Activated CD8-positive, alpha-beta T cell treated with anti-CD3 and anti-CD28 coated beads for 36 hours (primary cell): Measurements from ENCODE around the gene TSC2. TPM values are rescaled to one million over a fixed set of nuclear protein-coding genes. Genes with fewer than 3 reads are reported as not detected.

Source experiments
- ATAC-seq: fragments of 200-7000 bp; cut with Tn5 transposase; one replicate; pipeline ENCODE4 v1.10.0; 2021; ENCODE audit warnings: mild to moderate bottlenecking, moderate library complexity
- CTCF ChIA-PET: fragments of 350-600 bp; sonication (Branson Sonifier 250); formaldehyde crosslinking; loops from one replicate; lab custom pipeline; 2021; ENCODE audit warnings: antibody characterized with exemption; lab: Charles Lee
- POLR2A ChIA-PET: fragments of 350-600 bp; sonication (Branson Sonifier 250); formaldehyde crosslinking; loops from one replicate; lab custom pipeline; 2021; ENCODE audit warnings: antibody characterized with exemption; lab: Charles Lee
- DNase-seq: peaks from one replicate; pipeline ENCODE4 v3.0.0-alpha.2; 2020
- H3K27ac Mint-ChIP-seq: one replicate; pipeline ENCODE4 v1.8.0; 2021; ENCODE audit warnings: mild to moderate bottlenecking, mixed read lengths
- H3K27me3 Mint-ChIP-seq: one replicate; pipeline ENCODE4 v1.8.0; 2021; ENCODE audit warnings: mixed read lengths
- H3K36me3 Mint-ChIP-seq: one replicate; pipeline ENCODE4 v1.8.0; 2021; ENCODE audit warnings: low read depth, mixed read lengths
- H3K4me1 Mint-ChIP-seq: one replicate; pipeline ENCODE4 v1.8.0; 2021; ENCODE audit warnings: low read depth, mixed read lengths
- H3K4me3 Mint-ChIP-seq: one replicate; pipeline ENCODE4 v1.8.0; 2021; ENCODE audit warnings: mild to moderate bottlenecking, moderate library complexity, mixed read lengths
- H3K9me3 Mint-ChIP-seq: one replicate; pipeline ENCODE4 v1.8.0; 2021; ENCODE audit warnings: mixed read lengths
- CTCF ChIP-seq: fragments of 200-600 bp; IDR thresholded peaks from one replicate; pipeline ENCODE4 v1.8.0; 2022; ENCODE audit warnings: antibody characterized with exemption, mild to moderate bottlenecking
- intact Hi-C: fragments of 100-400 bp; cut with micrococcal nuclease; formaldehyde crosslinking; loops from one replicate; pipeline ENCODE4 v1.10.0; 2022
- total RNA-seq, 2 experiments: library from RNA; stranded (reverse); gene quantifications; one replicate each; pipeline ENCODE4 v1.2.3, GENCODE V29; 2021

The TSC2 gene
- total RNA-seq, 2 experiments from 2014 or later: 54.4 to 57.3 TPM

DNA sequence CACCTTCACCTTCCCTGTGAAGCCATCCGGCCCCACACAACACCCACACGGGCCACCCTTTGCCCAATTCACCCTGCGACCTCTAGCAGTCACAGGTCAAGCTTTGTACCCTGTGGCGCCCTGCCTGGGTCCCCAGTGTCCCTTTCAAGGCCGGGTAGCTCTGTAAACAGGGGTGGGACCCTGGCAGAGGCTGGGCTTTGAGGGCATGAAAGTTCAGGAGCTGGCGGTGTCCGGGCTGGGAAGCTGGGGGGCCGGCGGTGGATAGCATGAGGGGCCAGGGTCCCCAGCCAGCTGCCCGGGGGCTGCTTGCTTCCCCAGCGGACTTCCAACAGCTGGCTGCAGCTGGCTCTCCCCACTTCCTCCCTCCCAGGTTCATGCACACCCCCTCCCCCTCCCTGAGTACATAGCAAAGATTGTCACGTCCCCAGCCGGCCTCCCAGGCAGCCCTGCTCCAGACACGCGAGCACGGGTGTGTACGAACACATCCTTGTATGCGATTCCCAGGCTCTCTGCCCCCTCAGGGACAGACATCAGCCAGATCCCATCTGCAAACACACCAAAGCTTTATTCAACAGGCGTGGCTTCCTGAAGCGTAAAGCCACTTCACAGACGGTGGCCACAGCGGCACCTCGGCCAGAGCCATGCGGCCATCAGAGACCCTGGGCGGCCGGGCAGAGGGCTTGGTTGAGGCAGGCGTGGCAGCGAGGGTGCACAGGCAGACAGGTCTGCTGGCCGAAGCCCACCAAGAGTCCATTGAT is 8.3 kb upstream of the TSC2 start:
- no peaks in the 10 kb centered on the region for H3K27me3 Mint-ChIP-seq
- intact Hi-C loops: no loop called here

GRCh38 chr16:2040041-2040786 is 7.6 kb upstream of the TSC2 start:
- CTCF ChIA-PET: interaction anchor here (0.8 to 0.9 kb wide), 2 partner anchors 21 to 36 kb away, joined by 3 read pairs; partner anchors contain the start of gene NPW
- no peaks in the 10 kb centered on the region for H3K27me3 Mint-ChIP-seq

More for the DNA sequence above, 8.3 kb upstream of the TSC2 start:
- no peaks in the 10 kb centered on the region for H3K4me1 Mint-ChIP-seq
- H3K27ac Mint-ChIP-seq: no peak overlapping the region
- POLR2A ChIA-PET: interaction anchor here (0.8 kb wide), 1 partner anchor 17 kb away, joined by 4 read pairs; no protein-coding TSS in a partner anchor
- H3K9me3 Mint-ChIP-seq: no peaks in the 10 kb centered on the region
- ATAC-seq (no peak), DNase-seq (no peak)
- CTCF ChIA-PET: no interaction called here
- H3K36me3 Mint-ChIP-seq: no peaks in the 10 kb centered on the region
- TF ChIP-seq CTCF: no peak
- H3K4me3 Mint-ChIP-seq: no peak overlapping the region

GRCh38 chr16:2040787-2041522 is 6.8 kb upstream of the TSC2 start:
- no peak overlapping the region for H3K27ac Mint-ChIP-seq
- intact Hi-C loops: no loop called here
- no peaks in the 10 kb centered on the region for H3K36me3 Mint-ChIP-seq
- no peaks in the 10 kb centered on the region for H3K4me1 Mint-ChIP-seq
- no peaks in the 10 kb centered on the region for H3K9me3 Mint-ChIP-seq
- no peak for ATAC-seq
- no peak overlapping the region for H3K4me3 Mint-ChIP-seq
- ChIA-PET CTCF (interaction anchor here (0.8 to 0.9 kb wide), 2 partner anchors 21 to 37 kb away, joined by 3 read pairs; partner anchors contain the start of gene NPW), POLR2A (interaction anchor here (0.8 to 1.4 kb wide), 3 partner anchors 10 to 76 kb away, joined by 3 to 5 read pairs (median 3); partner anchors contain the start of gene RPS2)
- H3K27me3 Mint-ChIP-seq: no peaks in the 10 kb centered on the region
- no peak for TF ChIP-seq CTCF
- no peak for DNase-seq

More at GRCh38 chr16:2040041-2040786, 7.6 kb upstream of the TSC2 start:
- intact Hi-C loops: no loop called here
- H3K4me1 Mint-ChIP-seq: no peaks in the 10 kb centered on the region
- POLR2A ChIA-PET: interaction anchor here (0.8 to 1.4 kb wide), 3 partner anchors 9 to 75 kb away, joined by 3 to 5 read pairs (median 4); partner anchors contain the start of gene RPS2
- TF ChIP-seq CTCF: no peak
- H3K9me3 Mint-ChIP-seq: no peaks in the 10 kb centered on the region
- no peak overlapping the region for H3K27ac Mint-ChIP-seq
- ATAC-seq: no peak
- H3K4me3 Mint-ChIP-seq: no peak overlapping the region
- H3K36me3 Mint-ChIP-seq: no peaks in the 10 kb centered on the region
- DNase-seq: no peak

DNA sequence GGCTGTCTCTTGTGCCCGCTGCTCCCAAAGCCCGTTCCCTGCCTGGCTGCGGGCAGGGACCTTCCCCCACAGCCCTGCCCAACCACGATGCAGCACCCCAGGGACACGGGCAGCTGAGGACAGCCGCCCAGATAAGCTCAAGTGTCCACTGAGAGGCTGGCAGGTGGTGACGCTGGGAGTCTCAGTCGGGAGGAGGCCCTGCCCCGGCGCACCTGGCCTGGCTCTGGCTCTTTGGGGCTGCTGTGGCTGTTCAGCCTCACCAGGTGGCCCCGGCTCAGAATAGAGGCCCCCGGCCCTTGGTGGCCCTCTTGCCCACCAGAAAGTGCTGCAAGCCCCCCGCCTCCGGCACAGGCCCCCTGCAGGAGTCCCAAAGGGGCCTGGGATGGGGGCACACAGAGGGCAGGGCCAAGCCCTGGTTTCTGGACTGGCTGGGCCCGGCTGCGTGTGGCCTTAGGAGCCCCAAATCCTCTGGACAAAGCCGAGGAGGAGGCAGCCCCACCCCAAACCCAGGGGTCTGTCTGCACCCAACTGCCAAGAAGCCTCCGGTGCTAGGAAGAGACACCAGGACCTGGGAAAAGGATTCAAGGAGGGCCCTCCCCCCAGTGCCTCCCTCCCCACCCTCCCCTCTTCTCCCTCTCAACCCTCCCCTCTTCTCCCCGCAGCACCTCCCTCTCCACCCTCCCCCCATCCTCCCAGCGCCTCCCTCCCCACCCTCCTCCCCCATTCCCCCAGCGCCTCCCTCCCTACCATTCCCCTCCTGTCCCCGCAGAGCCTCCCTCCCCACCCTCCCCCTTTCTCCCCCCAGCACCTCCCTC is 5.4 kb upstream of the TSC2 start:
- intact Hi-C loops: no loop called here
- H3K4me3 Mint-ChIP-seq: no peak overlapping the region
- POLR2A ChIA-PET: no interaction called here

More for the DNA sequence above, 5.4 kb upstream of the TSC2 start:
- Mint-ChIP-seq H3K36me3 (peaks cover 1% of the 10 kb centered on the region), H3K27me3 (no peaks in the 10 kb centered on the region), H3K4me1 (peaks cover 9% of the 10 kb centered on the region), H3K27ac (no peak overlapping the region), H3K9me3 (no peaks in the 10 kb centered on the region)
- ATAC-seq: no peak
- DNase-seq: no peak
- CTCF ChIA-PET: no interaction called here
- TF ChIP-seq CTCF: no peak
